IMR-90 (cell line): ENCODE measurements around the gene MEGF11.

ENCODE experiments used
- CHD1 ChIP-seq: IDR thresholded peaks from 2 replicates; pipeline ENCODE4 v1.6.1; 2012; ENCODE audit warnings: low read depth, low read length, improper control_type of control experiment
- CTCF ChIP-seq: conservative IDR thresholded peaks from 2 replicates; pipeline ENCODE4 v1.5.1; 2012; ENCODE audit warnings: mild to moderate bottlenecking, low read depth, low read length, improper control_type of control experiment
- FOS ChIP-seq: fragments of 150-350 bp; IDR thresholded peaks from 2 replicates; pipeline ENCODE4 v1.6.1; 2016; ENCODE audit warnings: low read depth, low read length
- MAFK ChIP-seq: IDR thresholded peaks from 2 replicates; pipeline ENCODE4 v1.6.1; 2012; ENCODE audit warnings: low read depth, low read length, improper control_type of control experiment
- POLR2A ChIP-seq: IDR thresholded peaks from 2 replicates; pipeline ENCODE4 v1.6.1; 2012; ENCODE audit warnings: mild to moderate bottlenecking, low read depth, low read length
- SMC3 ChIP-seq: fragments of 150-350 bp; IDR thresholded peaks from 2 replicates; pipeline ENCODE4 v1.6.1; 2016; ENCODE audit warnings: low read depth, mild to moderate bottlenecking, antibody characterized with exemption, low read length, moderate library complexity

- no peak for TF ChIP-seq CTCF
- no peak for TF ChIP-seq FOS
- TF ChIP-seq MAFK: no peak
- TF ChIP-seq CHD1: no peak
- TF ChIP-seq POLR2A: no peak
- TF ChIP-seq SMC3: no peak
Observed at GRCh38 chr15:65920825-65921309, 332.7 kb downstream of the MEGF11 start.
